Activated CD8-positive, alpha-beta memory T cell treated with anti-CD3 and anti-CD28 coated beads for 4 hours (primary cell): ENCODE measurements around the gene PEA15.
A peak's percentile ranks its signal among the peaks of the same experiment; 100 is the strongest.

Source experiments
- DNase-seq, 2 donors: peaks; one replicate each; pipeline ENCODE4 v3.0.0-alpha.2; 2020; ENCODE audit warnings: low read depth in 2 of 2

PEA15 gene, protein sequence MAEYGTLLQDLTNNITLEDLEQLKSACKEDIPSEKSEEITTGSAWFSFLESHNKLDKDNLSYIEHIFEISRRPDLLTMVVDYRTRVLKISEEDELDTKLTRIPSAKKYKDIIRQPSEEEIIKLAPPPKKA

DNA sequence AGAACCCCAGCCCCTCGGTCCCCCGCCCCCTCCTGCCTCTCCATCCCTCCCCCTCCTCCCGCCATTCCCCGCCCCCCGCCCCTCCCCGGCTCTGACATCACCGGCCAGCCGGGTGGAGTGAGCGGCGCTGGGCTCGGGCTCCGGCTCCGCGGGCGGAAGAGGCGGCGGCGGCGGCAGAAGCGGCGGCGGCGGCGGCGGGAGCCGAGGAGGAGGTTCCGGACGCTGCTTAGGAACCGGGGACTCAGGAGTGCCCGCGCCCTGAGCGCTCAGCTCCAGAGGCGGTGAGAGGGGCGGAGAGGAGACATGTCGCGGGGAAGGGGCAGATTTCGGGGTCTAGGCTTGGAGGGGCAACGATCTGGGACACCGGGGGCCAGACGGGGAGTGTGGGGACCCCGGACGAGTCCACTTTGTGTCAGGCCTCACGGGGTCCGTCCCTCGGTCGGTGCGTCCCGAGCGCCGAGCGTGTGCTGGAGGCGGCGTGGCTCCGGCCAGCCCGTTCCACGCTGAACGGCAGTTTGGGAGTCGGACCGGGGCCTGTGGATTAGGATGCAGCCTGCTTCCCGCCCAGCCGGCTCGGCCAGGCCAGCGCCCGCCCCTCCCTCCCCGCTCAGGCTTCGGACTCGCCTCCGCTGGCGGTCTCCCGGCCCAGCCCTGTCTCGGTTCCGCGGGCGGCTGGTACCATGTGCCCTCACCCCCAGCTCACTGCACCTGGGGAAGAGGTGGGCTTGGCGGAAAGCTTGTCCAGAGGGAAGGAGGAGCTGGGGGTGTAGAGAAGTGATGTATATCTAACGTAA is at the start of gene PEA15:
Gene PEA15, plus strand, starts transcription at position 143 of the 794 bp plus-strand sequence. CDS start 6,161 bp downstream, outside the sequence.
- peak; percentile 44 to 47 for DNase-seq

DNA sequence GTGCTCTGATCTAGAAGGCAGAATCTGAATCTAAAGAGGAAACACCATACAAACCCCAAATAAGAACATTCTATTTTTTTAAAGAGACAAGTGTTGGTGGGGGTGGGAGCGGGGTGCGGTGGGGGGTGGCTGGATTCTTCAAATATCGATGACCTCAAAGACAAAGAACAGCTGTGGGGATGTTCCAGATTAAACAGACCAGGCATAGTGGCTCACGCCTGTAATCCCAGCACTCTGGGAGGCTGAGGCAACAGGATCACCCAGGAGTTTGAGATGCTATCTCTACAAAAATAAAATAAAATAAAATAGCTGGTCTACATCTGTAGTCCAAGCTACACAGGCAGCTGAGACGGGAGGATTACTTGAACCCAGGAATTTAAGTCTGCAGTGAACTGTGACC is 48.8 kb upstream of the PEA15 start:
- no peak for DNase-seq

DNA sequence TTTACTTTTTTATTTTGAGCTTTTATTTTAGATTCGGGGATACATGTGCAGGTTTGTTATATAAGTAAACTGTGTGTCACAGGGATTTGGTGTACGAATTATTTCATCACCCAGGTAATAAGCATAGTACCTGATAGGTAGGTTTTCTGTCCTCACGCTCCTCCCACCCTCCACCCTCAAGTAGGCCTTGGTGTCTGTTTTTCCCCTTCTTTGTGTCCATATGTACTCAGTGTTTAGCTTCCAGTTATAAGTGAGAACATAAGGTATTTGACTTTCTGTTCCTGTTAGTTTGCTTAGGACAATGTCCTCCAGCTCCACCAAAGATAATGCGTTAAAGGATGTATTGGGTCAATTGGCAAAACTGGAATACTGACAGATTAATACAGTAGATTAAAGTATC is 48.0 kb upstream of the PEA15 start:
- DNase-seq: no peak

DNA sequence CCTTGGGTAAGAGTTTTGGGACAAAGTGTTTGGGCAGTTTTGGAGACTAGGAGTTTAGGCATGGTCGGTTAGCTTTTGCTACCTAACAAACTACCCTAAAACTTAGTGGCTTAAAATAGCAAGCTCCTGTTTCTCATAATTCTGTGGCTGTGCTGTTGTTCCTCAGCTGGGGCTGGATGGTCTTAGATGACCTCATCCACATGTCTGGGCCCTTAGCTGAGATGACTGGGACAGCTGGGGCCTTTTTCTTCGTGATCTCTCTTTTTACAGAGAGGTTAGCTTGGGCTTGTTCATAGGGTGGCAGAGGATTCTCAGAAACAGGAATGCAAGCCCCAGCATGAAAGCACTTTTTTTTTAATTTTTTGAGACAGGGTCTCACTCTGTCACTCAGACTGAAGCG is 47.2 kb upstream of the PEA15 start:
- DNase-seq: no peak

DNA sequence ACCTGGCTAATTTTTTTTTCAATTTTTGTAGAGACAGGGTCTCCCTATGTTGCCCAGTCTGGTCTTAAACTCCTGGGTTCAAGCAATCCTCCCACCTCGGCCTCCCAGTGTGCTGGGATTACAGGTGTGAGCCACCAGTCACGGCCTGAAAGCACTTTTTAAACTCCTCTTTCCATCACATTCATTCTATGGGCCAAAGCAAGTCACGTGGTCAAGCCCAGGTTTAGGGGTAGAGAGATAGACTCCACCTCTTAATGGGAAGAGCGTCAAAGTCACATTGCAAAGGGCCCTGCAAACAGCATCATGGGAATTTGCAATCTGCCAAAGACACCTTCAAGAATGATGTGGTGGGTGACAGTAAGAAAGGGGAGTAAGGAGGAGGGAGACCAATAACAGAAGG is 46.6 kb upstream of the PEA15 start:
- no peak for DNase-seq

DNA sequence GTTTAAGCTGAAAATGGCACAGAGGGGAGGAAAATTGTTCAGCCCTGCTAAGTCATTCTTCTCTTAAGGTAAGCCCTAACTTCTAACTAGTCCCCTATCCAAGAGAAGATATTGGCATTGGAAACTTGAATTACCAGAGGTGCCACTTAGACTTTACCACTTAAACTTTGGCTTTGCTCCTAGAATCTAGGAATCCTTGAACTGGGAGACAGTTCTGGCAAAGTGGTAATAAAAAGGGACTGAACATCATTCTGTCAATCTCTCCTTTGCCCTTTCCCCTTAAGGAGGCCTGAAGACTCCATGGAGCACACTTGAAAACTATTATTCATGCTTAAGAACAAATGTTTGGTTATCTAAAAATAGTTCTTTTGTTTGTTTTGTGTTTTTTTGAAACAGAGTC is 45.3 kb upstream of the PEA15 start:
- DNase-seq: no peak

DNA sequence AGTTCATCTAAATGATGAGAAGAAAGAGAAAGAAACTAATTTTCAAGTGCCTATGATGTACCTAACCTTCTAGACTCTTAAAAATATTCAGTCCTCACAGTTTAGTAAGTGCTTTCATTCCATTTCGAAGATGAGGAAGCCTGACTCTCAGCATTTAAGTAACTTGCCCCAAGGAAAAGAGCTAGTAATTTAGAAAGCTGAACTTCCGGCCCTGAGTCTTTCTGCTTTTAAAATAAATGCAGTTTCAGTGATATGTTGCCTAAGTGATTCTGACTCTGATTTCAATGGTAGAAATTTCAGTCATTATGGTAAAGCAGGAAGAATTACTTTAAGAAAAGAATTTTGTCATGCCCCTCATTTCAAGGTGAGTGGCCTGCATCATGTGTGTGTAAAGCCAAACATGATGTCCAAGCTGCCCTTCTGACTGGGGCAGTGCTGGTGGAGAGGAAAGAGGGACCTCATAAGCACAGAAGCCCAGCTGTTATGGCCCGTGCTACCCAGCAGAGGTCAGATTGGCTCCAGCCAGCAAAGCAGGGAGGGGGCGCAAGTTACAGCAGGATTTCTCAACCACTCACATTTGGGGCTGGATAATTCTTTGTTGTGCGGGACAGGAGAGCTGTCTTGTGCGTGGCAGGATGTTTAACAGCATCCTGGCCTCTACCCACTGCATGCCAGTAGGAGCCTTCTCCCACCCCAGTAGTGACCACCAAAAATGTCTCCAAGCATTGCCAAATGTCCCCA is 43.0 kb upstream of the PEA15 start:
- DNase-seq: no peak

DNA sequence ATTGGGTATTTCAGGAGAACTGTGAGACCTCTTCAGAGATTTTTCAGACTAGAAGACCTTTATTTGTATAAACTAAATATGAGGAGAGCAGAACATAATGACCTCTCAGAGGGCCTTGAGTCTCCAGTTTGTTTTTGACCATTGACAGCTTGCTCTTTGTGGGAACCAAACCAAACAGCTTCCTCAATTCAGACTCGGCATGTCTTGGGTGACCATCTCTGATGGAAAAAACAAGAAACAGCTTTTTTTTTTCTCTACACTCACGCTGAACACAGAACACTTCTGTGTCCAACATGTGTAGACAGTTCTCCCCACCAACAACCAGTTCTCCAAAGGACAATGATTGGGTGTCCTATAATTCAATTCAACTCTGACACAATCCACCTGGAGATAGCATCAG is 42.3 kb upstream of the PEA15 start:
- no peak for DNase-seq

DNA sequence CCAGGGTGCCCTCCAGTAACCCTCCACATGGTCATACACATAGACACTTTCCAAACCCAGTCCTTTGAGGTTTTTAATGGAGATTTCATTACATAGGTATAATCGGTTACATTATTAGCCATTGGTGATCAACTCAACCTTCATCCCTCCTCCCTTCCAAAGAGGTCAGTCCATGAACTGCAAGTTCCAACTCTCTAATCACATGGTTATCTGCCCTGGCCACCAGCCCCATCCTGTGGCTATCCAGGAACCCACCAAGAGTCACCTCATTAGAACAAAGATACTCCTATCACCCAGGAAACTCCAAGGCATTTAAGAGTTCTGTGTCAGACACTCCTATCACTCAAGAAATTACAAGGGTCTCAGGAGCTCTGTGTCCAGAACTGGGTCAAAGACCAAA is 41.6 kb upstream of the PEA15 start:
- no peak for DNase-seq

DNA sequence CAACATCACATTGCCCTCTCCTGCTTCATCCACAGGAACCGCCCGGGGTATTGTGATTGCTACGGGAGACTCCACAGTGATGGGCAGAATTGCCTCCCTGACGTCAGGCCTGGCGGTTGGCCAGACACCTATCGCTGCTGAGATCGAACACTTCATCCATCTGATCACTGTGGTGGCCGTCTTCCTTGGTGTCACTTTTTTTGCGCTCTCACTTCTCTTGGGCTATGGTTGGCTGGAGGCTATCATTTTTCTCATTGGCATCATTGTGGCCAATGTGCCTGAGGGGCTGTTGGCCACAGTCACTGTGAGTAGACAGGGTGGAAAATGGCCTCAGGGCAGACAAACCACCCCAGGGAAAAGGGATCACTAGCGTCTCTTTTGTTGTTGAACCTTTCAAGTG is 41.1 kb upstream of the PEA15 start:
- no peak for DNase-seq

DNA sequence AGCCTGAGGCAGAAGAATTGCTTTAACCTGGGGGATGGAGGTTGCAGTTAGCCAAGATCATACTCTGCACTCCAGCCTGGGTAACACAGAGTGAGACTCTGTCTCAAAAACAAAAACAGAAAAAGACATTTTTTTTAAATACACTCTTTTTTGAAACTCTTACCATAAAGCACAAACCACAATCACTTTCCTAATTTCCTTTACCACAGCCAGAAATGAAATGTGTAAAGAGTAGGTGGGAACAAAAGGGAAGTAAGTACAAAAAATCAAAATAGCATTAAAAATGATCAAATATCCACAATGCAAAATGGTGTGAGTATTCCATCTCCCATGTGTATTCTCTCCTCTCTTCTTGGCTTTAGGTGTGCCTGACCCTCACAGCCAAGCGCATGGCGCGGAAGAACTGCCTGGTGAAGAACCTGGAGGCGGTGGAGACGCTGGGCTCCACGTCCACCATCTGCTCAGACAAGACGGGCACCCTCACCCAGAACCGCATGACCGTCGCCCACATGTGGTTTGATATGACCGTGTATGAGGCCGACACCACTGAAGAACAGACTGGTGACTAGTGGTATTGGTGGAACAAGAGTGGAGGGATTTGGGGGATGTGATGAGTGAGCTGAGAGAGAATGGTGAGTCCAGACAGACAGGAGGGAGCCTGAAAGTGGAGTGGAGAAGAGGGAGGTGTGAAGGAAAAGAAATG is 38.9 kb upstream of the PEA15 start:
- no peak for DNase-seq

DNA sequence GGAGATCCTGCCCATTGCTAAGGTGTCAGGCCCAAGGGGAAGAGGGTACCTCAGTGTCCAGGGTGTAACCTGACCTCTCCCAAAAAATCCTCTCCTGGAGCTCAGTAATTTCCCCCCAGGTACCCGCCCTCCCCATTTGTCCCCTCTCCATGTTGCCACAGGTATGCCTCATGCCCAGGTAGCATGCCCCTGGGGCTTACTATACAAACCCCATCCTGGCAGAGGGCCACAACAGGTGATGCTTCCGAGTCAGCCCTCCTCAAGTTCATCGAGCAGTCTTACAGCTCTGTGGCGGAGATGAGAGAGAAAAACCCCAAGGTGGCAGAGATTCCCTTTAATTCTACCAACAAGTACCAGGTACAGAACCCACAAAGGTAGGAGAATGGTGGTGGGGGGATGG is 38.1 kb upstream of the PEA15 start:
- DNase-seq: no peak

DNA sequence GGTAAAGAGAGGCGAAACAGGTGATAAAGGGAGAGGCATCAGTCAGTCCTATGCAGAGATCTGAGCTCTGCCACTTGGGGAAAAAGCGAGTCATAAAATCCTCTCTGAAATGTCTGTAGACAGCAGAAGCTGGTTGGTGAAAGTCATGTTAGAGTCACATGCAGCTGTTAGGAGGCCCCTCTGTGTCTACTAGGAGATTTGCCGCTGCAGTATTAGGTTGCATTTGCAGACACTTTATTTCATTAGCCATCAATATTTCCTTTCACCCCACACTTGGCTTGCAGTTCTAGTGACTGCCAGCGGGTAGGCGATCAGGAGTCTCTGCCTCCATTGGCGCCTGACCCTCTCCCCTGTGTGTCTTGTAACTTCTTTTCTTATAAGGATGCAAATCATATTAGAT is 37.6 kb upstream of the PEA15 start:
- no peak for DNase-seq

DNA sequence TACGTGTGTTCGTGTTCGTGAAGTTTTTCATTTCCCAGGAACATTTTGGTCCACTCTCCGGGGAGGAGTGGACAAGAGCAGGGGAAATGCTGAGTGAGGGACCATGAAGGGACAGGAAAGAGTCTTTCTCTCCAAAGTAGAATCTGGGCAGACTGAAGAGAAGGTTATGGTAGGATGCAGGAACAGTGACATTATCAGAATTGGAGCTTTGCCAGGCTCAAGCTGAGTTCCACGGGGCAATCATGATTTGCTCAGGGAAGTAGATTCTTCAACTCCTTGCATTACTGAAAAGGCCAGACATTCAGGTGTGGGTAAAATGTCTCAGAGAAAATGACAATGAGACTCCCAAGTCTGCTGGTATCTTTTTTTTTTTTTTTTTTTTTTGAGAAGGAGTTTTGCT is 37.2 kb upstream of the PEA15 start:
- DNase-seq: no peak

DNA sequence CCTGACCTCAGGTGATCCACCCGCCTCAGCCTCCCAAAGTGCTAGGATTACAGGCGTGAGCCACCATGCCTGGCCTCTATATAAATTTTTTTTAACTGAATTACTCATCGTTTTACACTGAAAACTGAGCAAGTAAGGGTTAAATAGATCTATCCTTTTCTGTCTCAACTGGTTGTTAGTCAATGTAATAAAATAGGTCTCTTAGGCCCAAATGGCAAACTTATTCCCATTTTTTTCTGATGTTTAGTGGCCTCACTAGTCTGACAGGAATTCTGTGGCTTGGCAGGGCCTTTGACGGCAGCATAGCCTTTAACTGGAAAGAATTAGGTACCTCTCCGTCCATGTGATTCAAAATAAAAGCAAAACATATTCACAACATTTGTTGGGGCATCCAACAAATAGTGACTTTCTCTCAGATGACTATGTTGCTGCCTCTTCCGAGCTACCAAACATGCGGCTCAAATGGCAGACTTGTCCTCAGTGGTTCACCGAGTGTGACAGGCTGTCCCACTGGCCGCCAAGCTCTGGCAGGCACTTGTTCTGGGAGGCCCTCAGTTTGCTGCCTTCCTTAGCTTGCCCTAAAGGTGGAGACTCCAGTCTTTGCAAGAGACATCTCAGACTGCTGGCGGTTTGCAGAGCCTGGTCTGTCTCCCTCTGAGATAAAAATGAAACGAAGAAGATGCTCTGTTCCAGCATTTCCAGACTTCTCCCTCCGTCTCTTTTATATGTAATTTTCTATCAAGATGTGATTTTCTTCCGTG is 36.4 kb upstream of the PEA15 start:
- no peak for DNase-seq

DNA sequence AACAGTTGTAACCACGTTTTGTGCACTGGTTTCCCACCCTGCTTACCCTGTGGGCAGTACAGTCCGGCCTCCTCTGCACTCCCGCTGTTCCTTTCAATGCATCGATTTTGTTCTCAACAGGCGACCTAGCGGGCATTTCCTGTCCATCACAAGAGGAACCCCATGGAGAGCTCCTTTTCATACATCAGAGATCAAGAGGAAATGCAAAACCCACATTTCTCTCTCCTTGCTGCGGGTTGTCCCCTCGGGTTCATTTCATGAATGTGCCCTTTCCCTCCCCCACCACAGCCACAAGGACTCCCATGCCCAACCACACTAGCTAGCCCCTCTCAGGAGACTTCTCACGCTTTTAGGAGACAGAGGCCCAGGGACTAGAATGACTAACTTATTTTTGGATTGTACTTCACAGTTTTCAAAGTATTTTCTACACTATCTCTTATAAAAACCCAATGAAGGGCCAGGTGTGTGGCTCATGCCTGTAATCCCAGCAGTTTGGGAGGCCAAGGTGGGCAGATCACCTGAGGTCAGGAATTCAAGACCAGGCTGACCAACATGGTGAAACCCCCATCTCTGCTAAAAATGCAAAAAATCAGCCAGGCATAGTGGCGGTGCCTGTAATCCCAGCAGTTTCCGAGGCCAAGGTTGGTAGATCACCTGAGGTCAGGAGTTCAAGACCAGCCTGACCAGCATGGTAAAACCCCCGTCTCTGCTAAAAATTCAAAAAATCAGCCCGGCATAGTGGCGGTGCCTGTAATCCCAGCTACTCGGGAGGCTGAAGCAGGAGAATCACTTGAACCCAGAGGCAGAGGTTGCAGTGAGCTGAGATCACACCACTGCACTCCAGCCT is 35.4 kb upstream of the PEA15 start:
- no peak for DNase-seq

DNA sequence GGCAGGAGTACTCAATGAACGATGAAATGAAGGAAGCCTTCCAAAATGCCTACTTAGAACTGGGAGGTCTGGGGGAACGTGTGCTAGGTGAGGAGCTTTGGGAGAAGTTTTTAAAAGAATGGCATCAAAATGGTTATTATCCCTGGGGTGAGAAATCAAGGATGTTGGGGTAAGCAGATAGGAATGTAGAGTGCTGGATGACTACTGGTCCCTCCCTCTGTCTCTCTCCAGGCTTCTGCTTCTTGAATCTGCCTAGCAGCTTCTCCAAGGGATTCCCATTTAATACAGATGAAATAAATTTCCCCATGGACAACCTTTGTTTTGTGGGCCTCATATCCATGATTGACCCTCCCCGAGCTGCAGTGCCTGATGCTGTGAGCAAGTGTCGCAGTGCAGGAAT is 33.8 kb upstream of the PEA15 start:
- no peak for DNase-seq

DNA sequence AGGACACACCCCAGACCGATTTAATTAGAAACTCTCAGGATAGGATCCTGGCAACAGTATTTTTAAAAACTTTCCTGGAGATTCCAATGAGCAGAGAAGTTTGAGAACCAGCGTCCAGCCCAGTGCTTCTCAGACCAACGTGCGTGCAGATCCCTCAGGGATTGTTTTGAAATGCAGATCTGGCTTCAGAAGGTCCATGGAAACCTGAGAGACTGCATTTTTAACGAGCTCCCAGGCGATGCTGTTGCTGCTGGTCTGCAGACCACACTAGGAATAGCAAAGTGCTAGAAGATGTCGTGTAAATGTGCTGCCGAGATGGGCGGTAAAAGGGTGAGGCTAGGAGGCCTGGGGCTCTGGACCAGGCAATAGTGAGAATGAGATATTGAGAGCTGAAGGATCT is 33.2 kb upstream of the PEA15 start:
- DNase-seq: no peak

DNA sequence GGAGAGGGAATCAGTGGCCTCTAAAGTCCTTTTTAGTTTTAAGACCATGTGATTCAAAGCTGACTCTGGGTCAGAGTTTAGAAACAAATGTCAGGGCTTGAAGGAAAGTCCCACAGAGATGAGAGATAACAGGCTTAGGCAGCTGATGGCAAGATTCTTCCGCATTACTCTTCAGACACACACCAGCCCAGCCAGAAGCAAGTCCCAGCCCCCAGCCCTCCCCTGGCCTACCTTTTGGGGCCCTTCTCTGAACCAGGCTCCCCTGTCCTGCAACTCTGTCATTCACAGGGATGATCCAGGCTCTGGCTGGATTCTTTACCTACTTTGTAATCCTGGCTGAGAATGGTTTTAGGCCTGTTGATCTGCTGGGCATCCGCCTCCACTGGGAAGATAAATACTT is 28.0 kb upstream of the PEA15 start:
- DNase-seq: no peak

DNA sequence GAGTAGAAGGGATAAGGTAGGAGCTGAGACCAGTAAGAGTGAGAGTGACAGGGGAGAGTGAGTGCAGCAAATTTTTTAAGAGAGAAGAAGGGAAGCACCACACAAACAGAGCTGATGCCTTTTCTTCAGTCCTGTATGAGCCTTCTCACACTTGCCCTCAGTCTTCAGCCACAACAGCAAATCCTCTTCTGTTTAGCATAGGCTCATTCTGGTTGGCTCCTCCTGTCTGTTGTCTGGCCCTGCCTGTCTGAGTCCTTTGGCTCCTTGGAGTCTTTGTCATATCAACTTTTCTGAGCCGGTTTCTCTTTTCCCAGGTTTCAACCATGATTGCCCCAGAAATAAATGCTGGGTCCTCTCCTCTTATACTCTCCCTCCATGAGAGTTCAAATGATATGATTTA is 27.5 kb upstream of the PEA15 start:
- no peak for DNase-seq

DNA sequence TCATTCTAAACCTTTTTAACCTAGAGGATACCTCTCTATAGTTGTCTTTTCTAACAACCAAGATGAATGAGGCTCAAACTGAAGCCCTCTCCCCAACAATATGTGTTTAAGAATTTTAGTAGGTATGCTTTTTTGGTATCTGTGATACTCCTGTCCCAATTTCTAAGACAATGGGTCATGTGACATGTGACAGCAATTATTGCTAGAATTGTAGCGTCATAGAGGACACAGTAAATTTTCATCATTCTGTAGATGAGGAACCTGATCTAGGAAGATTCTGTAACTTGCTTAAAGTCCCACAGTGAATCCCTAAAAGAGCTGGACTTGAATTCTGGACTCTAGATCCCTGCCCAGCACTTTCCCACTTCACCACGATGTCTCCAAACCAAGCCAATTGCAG is 26.5 kb upstream of the PEA15 start:
- DNase-seq: no peak
